WI38 (cell line): ENCODE results near the gene ENTHD1.

ENCODE experiments used
- H3K4me3 ChIP-seq: 2 replicates; pipeline ENCODE4 v1.5.1; 2011; ENCODE audit warnings: low read depth, mild to moderate bottlenecking, control low read depth, low read length
- TF ChIP-seq, protein P1 (sequence below): IDR thresholded peaks from 2 replicates; pipeline ENCODE4 v1.5.1; 2012; ENCODE audit warnings: low read depth, mild to moderate bottlenecking, control low read depth, low read length

Gene ENTHD1

DNA sequence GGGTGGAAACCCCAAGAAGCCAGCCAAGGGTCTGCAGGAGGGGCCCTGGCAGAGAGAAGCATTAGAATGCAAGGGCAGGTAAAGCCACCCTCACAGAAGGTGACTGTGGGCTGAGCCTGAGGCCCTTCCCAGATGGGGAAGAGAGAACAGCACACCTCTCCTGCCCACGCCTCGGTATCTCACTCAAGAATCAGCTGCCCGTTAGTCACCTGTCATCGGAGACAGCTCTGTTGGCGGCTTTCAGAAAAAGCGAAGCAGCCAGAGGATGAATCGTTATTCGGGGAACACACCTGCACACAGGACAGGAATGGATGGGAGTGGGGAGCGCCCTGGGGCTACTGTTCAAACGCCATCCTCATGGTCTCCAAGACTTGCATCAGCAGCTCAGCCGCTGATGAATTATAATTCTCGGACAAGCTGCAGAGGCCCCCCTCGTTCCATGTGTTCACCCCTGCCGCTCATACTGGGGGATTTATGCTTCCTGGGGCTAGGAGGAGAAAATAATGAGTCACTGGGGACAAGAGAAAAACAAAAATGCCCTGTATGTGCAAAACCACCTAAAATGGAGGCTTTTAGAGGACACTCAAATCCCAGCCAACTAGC lies 45.0 kb upstream of the ENTHD1 start:
- TF ChIP-seq, protein P1, sequence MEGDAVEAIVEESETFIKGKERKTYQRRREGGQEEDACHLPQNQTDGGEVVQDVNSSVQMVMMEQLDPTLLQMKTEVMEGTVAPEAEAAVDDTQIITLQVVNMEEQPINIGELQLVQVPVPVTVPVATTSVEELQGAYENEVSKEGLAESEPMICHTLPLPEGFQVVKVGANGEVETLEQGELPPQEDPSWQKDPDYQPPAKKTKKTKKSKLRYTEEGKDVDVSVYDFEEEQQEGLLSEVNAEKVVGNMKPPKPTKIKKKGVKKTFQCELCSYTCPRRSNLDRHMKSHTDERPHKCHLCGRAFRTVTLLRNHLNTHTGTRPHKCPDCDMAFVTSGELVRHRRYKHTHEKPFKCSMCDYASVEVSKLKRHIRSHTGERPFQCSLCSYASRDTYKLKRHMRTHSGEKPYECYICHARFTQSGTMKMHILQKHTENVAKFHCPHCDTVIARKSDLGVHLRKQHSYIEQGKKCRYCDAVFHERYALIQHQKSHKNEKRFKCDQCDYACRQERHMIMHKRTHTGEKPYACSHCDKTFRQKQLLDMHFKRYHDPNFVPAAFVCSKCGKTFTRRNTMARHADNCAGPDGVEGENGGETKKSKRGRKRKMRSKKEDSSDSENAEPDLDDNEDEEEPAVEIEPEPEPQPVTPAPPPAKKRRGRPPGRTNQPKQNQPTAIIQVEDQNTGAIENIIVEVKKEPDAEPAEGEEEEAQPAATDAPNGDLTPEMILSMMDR, result no peak
- H3K4me3 ChIP-seq, result no peak overlapping the region

DNA sequence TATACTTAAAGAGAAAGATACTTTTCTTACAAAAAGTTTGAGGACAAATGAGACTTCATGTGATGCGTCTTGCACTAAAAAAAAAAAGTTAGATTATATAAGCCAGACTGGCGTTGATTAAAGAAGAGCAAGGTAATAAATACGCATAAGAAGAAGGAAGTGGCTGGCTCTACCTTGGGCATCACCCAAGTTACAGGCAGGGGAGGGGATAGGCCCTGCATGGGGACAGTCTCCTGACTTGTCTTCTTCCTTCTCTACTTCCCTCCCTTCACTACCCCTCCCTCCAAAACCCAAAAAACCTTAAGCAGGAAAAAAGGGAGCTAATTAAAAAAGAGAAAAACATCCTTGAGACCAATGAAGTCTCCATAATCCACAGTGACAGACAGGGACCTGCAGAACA lies 44.3 kb upstream of the ENTHD1 start:
- no peak overlapping the region for H3K4me3 ChIP-seq
- TF ChIP-seq, protein P1, result no peak

DNA sequence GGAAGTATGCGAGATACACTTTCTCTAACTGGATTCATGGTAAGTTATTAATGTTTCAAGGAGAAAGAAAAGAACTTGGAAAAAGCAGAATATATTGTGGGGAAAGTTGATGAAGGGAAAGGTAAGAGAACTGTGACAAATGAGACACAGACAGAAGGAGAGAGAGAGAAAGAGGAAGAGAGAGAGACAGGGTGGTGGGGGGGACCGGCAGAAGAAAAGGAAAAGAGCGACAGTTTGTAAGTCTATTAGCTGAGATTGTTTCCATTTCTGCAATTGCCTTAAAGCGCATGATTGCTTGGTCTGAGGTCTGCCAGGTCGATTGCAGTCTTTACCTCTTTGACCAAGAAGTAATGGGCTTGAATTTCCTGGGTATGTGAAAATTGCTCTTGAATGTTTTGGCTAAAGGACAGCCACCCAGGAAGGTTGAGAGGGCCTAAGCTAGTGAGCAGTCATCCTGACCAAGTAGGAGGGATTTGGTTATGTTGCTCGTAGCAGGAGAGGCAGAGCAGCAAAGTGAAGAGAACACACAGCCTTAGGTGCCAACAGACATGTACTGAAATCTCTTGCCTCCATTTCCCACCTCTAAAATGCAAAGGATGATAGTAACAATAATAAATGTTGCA lies 43.1 kb upstream of the ENTHD1 start:
- TF ChIP-seq, protein P1, result no peak
- H3K4me3 ChIP-seq, result no peak overlapping the region

DNA sequence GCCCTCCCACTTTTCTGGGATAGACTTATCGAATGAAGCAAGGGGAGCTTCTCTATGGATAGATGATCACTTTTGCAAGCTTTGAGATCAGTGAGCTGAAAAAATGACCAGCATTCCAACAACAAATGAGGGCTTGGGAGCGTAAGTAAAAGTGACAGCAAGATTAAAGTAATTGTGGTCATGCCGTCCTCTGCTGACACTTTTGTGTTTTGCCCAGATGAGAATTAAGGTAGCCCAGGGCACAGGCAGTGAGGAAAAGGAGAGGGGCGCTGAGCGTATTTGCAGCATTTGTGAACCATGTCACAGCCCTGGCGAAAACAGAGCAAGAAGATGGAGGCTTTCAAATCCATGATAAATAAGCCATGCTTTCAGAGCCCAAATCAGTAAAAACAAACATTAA lies 42.1 kb upstream of the ENTHD1 start:
- H3K4me3 ChIP-seq, result no peak overlapping the region
- TF ChIP-seq, protein P1, result no peak

DNA sequence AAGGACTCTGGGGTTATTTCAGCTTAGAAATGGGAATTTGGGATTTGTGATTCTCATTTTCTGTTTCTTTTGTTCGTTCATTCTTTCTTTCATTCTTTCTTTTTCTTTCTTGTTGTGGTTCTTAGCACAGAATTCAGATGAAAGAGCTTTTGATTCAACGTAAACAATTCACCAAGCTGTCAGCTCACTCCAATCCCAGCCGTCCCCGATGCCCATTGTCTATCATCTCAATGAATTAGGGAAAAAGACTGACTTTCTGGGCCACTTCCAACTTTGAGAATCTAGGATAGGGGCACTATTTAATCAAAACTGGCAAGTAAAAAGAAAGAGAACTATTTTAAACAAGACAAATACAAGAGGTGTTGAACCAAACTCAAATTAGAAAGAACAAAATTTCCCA lies 41.6 kb upstream of the ENTHD1 start:
- H3K4me3 ChIP-seq, result no peak overlapping the region
- TF ChIP-seq, protein P1, result no peak

DNA sequence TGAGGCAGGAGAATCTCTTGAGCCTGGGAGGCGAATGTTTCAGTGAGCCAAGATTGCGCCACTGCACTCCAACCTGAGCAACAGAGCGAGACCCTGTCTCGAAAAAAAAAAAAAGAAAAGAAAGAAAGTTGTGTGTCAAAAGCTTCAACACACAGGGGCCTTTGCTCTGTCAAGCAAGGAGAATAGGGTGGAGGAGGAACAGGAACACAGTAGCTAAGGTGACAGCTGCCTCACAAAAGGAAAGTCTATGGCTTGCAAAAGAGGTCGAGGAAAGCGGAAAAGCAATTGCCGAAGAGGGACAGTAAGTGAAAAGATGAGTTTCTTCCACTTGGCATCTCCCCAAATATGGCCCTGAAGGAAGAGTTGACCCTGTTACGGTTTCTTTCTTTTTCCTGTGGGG lies 40.2 kb upstream of the ENTHD1 start:
- TF ChIP-seq, protein P1, result no peak
- no peak overlapping the region for H3K4me3 ChIP-seq

DNA sequence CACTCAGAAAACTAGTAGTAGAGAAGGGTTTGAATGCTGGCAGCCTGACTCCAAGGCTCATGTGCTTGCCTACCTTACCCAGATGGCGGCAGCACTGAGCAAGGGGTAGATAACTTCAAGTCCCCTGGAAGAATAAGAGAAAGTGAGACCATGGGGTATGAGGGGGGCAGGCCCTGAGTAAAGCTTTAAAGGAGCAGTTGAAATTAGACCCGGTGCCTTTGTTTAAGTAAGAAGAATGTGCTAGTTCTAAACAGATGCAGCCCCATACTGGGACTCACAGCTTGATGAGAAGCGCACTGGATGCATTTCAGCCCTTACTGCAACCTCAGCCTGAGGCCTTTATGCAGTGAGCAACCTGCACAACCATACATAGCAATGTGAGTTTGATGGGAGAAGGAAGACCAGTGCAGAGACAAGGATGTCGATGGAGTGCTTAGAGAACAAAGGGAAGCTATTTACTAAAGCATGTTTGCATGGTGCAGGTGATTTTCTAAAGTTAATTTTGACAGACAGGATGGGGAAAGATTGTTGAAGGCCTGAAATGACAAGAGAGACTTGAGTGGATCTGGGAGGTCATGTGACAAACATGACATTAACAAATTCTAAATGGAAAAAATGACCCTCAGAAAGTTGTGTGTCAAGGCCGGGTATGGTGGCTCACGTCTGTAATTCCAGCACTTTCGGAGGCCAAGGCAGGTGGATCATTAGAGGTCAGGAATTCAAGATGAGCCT lies 39.5 kb upstream of the ENTHD1 start:
- TF ChIP-seq, protein P1, result peak; percentile 78
- no peak overlapping the region for H3K4me3 ChIP-seq
